Measurements from ENCODE around the gene PRR23E.

Gene PRR23E

GRCh38 chr3:127192576-127193232 lies at the start of gene PRR23E:
TSS of gene PRR23E (plus strand) at chr3:127193131. CDS start at chr3:127196686, 3,555 bp downstream.
- Histone ChIP-seq H3K27ac (ENCODE audit: low read length) (no peak within 1 kb of the TSS), H3K27me3 (ENCODE audit: control insufficient read depth, insufficient read depth, low read length) (no peaks in the 10 kb centered on the region), H3K9me3 (ENCODE audit: control insufficient read depth, low read depth, low read length) (peaks cover 5% of the 10 kb centered on the region), H3K9ac (ENCODE audit: low read length) (no peak within 1 kb of the TSS), H3K36me3 (ENCODE audit: control insufficient read depth, low read depth, low read length) (no peaks in the 10 kb centered on the region), H3K4me3 (ENCODE audit: low read length) (no peak within 1 kb of the TSS), H3K4me1 (ENCODE audit: control insufficient read depth, low read depth, low read length) (peaks cover 5% of the 10 kb centered on the region)

- no peak overlapping the region for H3K4me3 ChIP-seq (ENCODE audit: low read length)
- no peaks in the 10 kb centered on the region for H3K9me3 ChIP-seq (ENCODE audit: control insufficient read depth, low read depth, low read length)
- no peak overlapping the region for H3K27ac ChIP-seq (ENCODE audit: low read length)
- no peaks in the 10 kb centered on the region for H3K27me3 ChIP-seq (ENCODE audit: control insufficient read depth, insufficient read depth, low read length)
- H3K9ac ChIP-seq (ENCODE audit: low read length), result no peak overlapping the region
- H3K4me1 ChIP-seq (ENCODE audit: control insufficient read depth, low read depth, low read length), result no peaks in the 10 kb centered on the region
- H3K36me3 ChIP-seq (ENCODE audit: control insufficient read depth, low read depth, low read length), result no peaks in the 10 kb centered on the region
These were observed 49.8 kb upstream of the PRR23E start for GRCh38 chr3:127143172-127143571.

- no peak overlapping the region for H3K9ac ChIP-seq (ENCODE audit: low read length)
- no peak overlapping the region for H3K27ac ChIP-seq (ENCODE audit: low read length)
- H3K27me3 ChIP-seq (ENCODE audit: control insufficient read depth, insufficient read depth, low read length), result no peaks in the 10 kb centered on the region
- no peak overlapping the region for H3K4me3 ChIP-seq (ENCODE audit: low read length)
- H3K9me3 ChIP-seq (ENCODE audit: control insufficient read depth, low read depth, low read length), result no peaks in the 10 kb centered on the region
- no peaks in the 10 kb centered on the region for H3K4me1 ChIP-seq (ENCODE audit: control insufficient read depth, low read depth, low read length)
- H3K36me3 ChIP-seq (ENCODE audit: control insufficient read depth, low read depth, low read length), result no peaks in the 10 kb centered on the region
These were observed 48.3 kb upstream of the PRR23E start for GRCh38 chr3:127144631-127145030.

GRCh38 chr3:127145266-127145665 lies 47.7 kb upstream of the PRR23E start:
- no peak overlapping the region for H3K9ac ChIP-seq (ENCODE audit: low read length)
- H3K27me3 ChIP-seq (ENCODE audit: control insufficient read depth, insufficient read depth, low read length), result no peaks in the 10 kb centered on the region
- no peak overlapping the region for H3K27ac ChIP-seq (ENCODE audit: low read length)
- no peaks in the 10 kb centered on the region for H3K4me1 ChIP-seq (ENCODE audit: control insufficient read depth, low read depth, low read length)
- H3K36me3 ChIP-seq (ENCODE audit: control insufficient read depth, low read depth, low read length), result no peaks in the 10 kb centered on the region
- no peak overlapping the region for H3K4me3 ChIP-seq (ENCODE audit: low read length)
- no peaks in the 10 kb centered on the region for H3K9me3 ChIP-seq (ENCODE audit: control insufficient read depth, low read depth, low read length)

- Histone ChIP-seq H3K36me3 (ENCODE audit: control insufficient read depth, low read depth, low read length) (no peaks in the 10 kb centered on the region), H3K27ac (ENCODE audit: low read length) (no peak overlapping the region), H3K4me1 (ENCODE audit: control insufficient read depth, low read depth, low read length) (no peaks in the 10 kb centered on the region), H3K9ac (ENCODE audit: low read length) (no peak overlapping the region), H3K4me3 (ENCODE audit: low read length) (no peak overlapping the region), H3K9me3 (ENCODE audit: control insufficient read depth, low read depth, low read length) (no peaks in the 10 kb centered on the region), H3K27me3 (ENCODE audit: control insufficient read depth, insufficient read depth, low read length) (no peaks in the 10 kb centered on the region)
These were observed 45.5 kb upstream of the PRR23E start for GRCh38 chr3:127147291-127147885.

- no peaks in the 10 kb centered on the region for H3K36me3 ChIP-seq (ENCODE audit: control insufficient read depth, low read depth, low read length)
- no peak overlapping the region for H3K4me3 ChIP-seq (ENCODE audit: low read length)
- H3K27ac ChIP-seq (ENCODE audit: low read length), result no peak overlapping the region
- no peak overlapping the region for H3K9ac ChIP-seq (ENCODE audit: low read length)
- no peaks in the 10 kb centered on the region for H3K27me3 ChIP-seq (ENCODE audit: control insufficient read depth, insufficient read depth, low read length)
- H3K9me3 ChIP-seq (ENCODE audit: control insufficient read depth, low read depth, low read length), result no peaks in the 10 kb centered on the region
- H3K4me1 ChIP-seq (ENCODE audit: control insufficient read depth, low read depth, low read length), result no peaks in the 10 kb centered on the region
These were observed 43.2 kb upstream of the PRR23E start for GRCh38 chr3:127149621-127150310.

GRCh38 chr3:127150513-127151250 lies 42.2 kb upstream of the PRR23E start:
- Histone ChIP-seq H3K9ac (ENCODE audit: low read length) (no peak overlapping the region), H3K4me3 (ENCODE audit: low read length) (no peak overlapping the region), H3K27me3 (ENCODE audit: control insufficient read depth, insufficient read depth, low read length) (no peaks in the 10 kb centered on the region), H3K27ac (ENCODE audit: low read length) (no peak overlapping the region), H3K36me3 (ENCODE audit: control insufficient read depth, low read depth, low read length) (no peaks in the 10 kb centered on the region), H3K4me1 (ENCODE audit: control insufficient read depth, low read depth, low read length) (no peaks in the 10 kb centered on the region), H3K9me3 (ENCODE audit: control insufficient read depth, low read depth, low read length) (no peaks in the 10 kb centered on the region)

GRCh38 chr3:127151251-127151564 lies 41.7 kb upstream of the PRR23E start:
- H3K9ac ChIP-seq (ENCODE audit: low read length), result no peak overlapping the region
- no peak overlapping the region for H3K4me3 ChIP-seq (ENCODE audit: low read length)
- H3K27me3 ChIP-seq (ENCODE audit: control insufficient read depth, insufficient read depth, low read length), result no peaks in the 10 kb centered on the region

GRCh38 chr3:127151992-127152650 lies 40.8 kb upstream of the PRR23E start:
- H3K9ac ChIP-seq (ENCODE audit: low read length), result no peak overlapping the region
- H3K36me3 ChIP-seq (ENCODE audit: control insufficient read depth, low read depth, low read length), result no peaks in the 10 kb centered on the region
- no peak overlapping the region for H3K27ac ChIP-seq (ENCODE audit: low read length)
- H3K27me3 ChIP-seq (ENCODE audit: control insufficient read depth, insufficient read depth, low read length), result no peaks in the 10 kb centered on the region
- no peaks in the 10 kb centered on the region for H3K4me1 ChIP-seq (ENCODE audit: control insufficient read depth, low read depth, low read length)
- no peak overlapping the region for H3K4me3 ChIP-seq (ENCODE audit: low read length)
- no peaks in the 10 kb centered on the region for H3K9me3 ChIP-seq (ENCODE audit: control insufficient read depth, low read depth, low read length)

More at GRCh38 chr3:127151251-127151564, 41.7 kb upstream of the PRR23E start:
- Histone ChIP-seq H3K27ac (ENCODE audit: low read length) (no peak overlapping the region), H3K9me3 (ENCODE audit: control insufficient read depth, low read depth, low read length) (no peaks in the 10 kb centered on the region), H3K4me1 (ENCODE audit: control insufficient read depth, low read depth, low read length) (no peaks in the 10 kb centered on the region), H3K36me3 (ENCODE audit: control insufficient read depth, low read depth, low read length) (no peaks in the 10 kb centered on the region)

GRCh38 chr3:127152684-127153505 lies 40.0 kb upstream of the PRR23E start:
- Histone ChIP-seq H3K27me3 (ENCODE audit: control insufficient read depth, insufficient read depth, low read length) (no peaks in the 10 kb centered on the region), H3K4me1 (ENCODE audit: control insufficient read depth, low read depth, low read length) (no peaks in the 10 kb centered on the region), H3K36me3 (ENCODE audit: control insufficient read depth, low read depth, low read length) (no peaks in the 10 kb centered on the region), H3K9me3 (ENCODE audit: control insufficient read depth, low read depth, low read length) (no peaks in the 10 kb centered on the region), H3K9ac (ENCODE audit: low read length) (no peak overlapping the region), H3K27ac (ENCODE audit: low read length) (no peak overlapping the region), H3K4me3 (ENCODE audit: low read length) (no peak overlapping the region)

GRCh38 chr3:127153506-127153815 lies 39.5 kb upstream of the PRR23E start:
- H3K9ac ChIP-seq (ENCODE audit: low read length), result no peak overlapping the region
- H3K9me3 ChIP-seq (ENCODE audit: control insufficient read depth, low read depth, low read length), result no peaks in the 10 kb centered on the region
- no peaks in the 10 kb centered on the region for H3K36me3 ChIP-seq (ENCODE audit: control insufficient read depth, low read depth, low read length)
- H3K27ac ChIP-seq (ENCODE audit: low read length), result no peak overlapping the region
- no peak overlapping the region for H3K4me3 ChIP-seq (ENCODE audit: low read length)
- no peaks in the 10 kb centered on the region for H3K27me3 ChIP-seq (ENCODE audit: control insufficient read depth, insufficient read depth, low read length)
- no peaks in the 10 kb centered on the region for H3K4me1 ChIP-seq (ENCODE audit: control insufficient read depth, low read depth, low read length)
